ENCODE results near the gene FZD7.

The FZD7 gene

DNA sequence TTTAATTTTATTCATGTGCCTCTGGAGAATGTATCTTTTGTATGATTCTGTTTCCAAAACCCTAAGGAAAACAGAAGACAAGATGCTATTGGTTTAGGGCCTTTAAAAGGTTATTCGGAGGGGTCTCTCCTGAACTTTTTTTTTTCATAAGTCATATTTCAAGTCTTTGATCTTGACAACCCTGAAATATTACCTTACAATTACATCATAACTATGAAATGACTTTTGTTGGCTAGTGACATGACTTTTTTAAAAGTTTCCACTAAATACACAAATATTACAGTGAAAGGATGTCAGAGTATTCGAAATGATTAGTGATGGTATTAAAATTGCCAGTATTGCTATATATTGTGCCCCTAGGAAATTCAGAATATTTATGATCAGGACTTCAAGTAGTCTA is 31.8 kb upstream of the FZD7 start:
- ATAC-seq (replicated peaks; ENCODE audit: extremely low read depth, poor library complexity, severe bottlenecking): no peak
- no peak for DNase-seq (ENCODE audit: low spot score in 2 of 2)
- Mint-ChIP-seq H3K9me3 (no peaks in the 10 kb centered on the region), H3K27me3 (peaks cover 18% of the 10 kb centered on the region), H3K36me3 (ENCODE audit: insufficient read depth) (no peaks in the 10 kb centered on the region), H3K4me1 (no peaks in the 10 kb centered on the region), H3K4me3 (no peak overlapping the region), H3K27ac (ENCODE audit: low read depth) (no peak overlapping the region)

DNA sequence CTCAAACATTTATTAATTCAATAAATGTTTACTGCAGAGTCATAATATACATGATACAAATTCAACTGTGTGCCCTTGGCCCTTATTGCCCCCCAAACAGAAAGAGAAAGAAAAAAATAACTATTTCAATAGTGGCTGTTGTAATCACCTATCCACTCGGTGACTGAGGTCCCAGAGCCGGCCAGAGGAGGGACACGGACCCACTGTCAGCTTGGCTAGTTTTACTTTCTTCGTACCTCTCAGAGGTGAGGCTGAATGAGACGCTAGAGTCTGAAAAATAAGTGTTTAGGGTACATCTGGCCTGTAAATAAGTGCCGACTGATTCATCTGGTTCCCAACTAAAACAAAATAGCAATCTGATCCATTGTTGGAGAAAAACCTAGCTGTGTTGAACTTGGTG is 31.3 kb upstream of the FZD7 start:
- no peak overlapping the region for H3K4me3 Mint-ChIP-seq
- no peaks in the 10 kb centered on the region for H3K4me1 Mint-ChIP-seq
- DNase-seq (ENCODE audit: low spot score in 2 of 2) (no peak), ATAC-seq (replicated peaks; ENCODE audit: extremely low read depth, poor library complexity, severe bottlenecking) (no peak)
- no peaks in the 10 kb centered on the region for H3K9me3 Mint-ChIP-seq
- H3K27ac Mint-ChIP-seq (ENCODE audit: low read depth): no peak overlapping the region
- no peaks in the 10 kb centered on the region for H3K36me3 Mint-ChIP-seq (ENCODE audit: insufficient read depth)
- H3K27me3 Mint-ChIP-seq: peaks cover 24% of the 10 kb centered on the region

- Mint-ChIP-seq H3K4me3 (no peak overlapping the region), H3K27me3 (peaks cover 48% of the 10 kb centered on the region), H3K9me3 (no peaks in the 10 kb centered on the region), H3K36me3 (ENCODE audit: insufficient read depth) (no peaks in the 10 kb centered on the region), H3K4me1 (no peaks in the 10 kb centered on the region), H3K27ac (ENCODE audit: low read depth) (no peak overlapping the region)
- ATAC-seq (replicated peaks; ENCODE audit: extremely low read depth, poor library complexity, severe bottlenecking) (no peak), DNase-seq (ENCODE audit: low spot score in 2 of 2) (no peak)
Measured at GRCh38 chr2:202005272-202005887, 28.3 kb upstream of the FZD7 start.

- no peaks in the 10 kb centered on the region for H3K36me3 Mint-ChIP-seq (ENCODE audit: insufficient read depth)
- H3K27me3 Mint-ChIP-seq: peaks cover 58% of the 10 kb centered on the region
- H3K27ac Mint-ChIP-seq (ENCODE audit: low read depth): no peak overlapping the region
- no peaks in the 10 kb centered on the region for H3K4me1 Mint-ChIP-seq
- H3K9me3 Mint-ChIP-seq: no peaks in the 10 kb centered on the region
- DNase-seq (ENCODE audit: low spot score in 2 of 2): no peak
- no peak overlapping the region for H3K4me3 Mint-ChIP-seq
- ATAC-seq (replicated peaks; ENCODE audit: extremely low read depth, poor library complexity, severe bottlenecking): no peak
Measured at GRCh38 chr2:202006301-202006700, 27.4 kb upstream of the FZD7 start.

GRCh38 chr2:202007015-202007982 is 26.4 kb upstream of the FZD7 start:
- Mint-ChIP-seq H3K4me1 (no peaks in the 10 kb centered on the region), H3K9me3 (no peaks in the 10 kb centered on the region), H3K4me3 (no peak overlapping the region), H3K27me3 (peaks cover 67% of the 10 kb centered on the region), H3K36me3 (ENCODE audit: insufficient read depth) (no peaks in the 10 kb centered on the region), H3K27ac (ENCODE audit: low read depth) (no peak overlapping the region)
- no peak for ATAC-seq (replicated peaks; ENCODE audit: extremely low read depth, poor library complexity, severe bottlenecking)
- DNase-seq (ENCODE audit: low spot score in 2 of 2): no peak

GRCh38 chr2:202007983-202008354 is 25.7 kb upstream of the FZD7 start:
- Mint-ChIP-seq H3K4me3 (no peak overlapping the region), H3K27me3 (peaks cover 74% of the 10 kb centered on the region), H3K36me3 (ENCODE audit: insufficient read depth) (no peaks in the 10 kb centered on the region), H3K27ac (ENCODE audit: low read depth) (no peak overlapping the region), H3K4me1 (no peaks in the 10 kb centered on the region), H3K9me3 (no peaks in the 10 kb centered on the region)
- DNase-seq (ENCODE audit: low spot score in 2 of 2) (no peak), ATAC-seq (replicated peaks; ENCODE audit: extremely low read depth, poor library complexity, severe bottlenecking) (no peak)

GRCh38 chr2:202009019-202009481 is 24.6 kb upstream of the FZD7 start:
- no peak for DNase-seq (ENCODE audit: low spot score in 2 of 2)
- Mint-ChIP-seq H3K36me3 (ENCODE audit: insufficient read depth) (no peaks in the 10 kb centered on the region), H3K4me1 (no peaks in the 10 kb centered on the region), H3K9me3 (no peaks in the 10 kb centered on the region), H3K27ac (ENCODE audit: low read depth) (no peak overlapping the region), H3K4me3 (no peak overlapping the region), H3K27me3 (peaks cover 85% of the 10 kb centered on the region)
- ATAC-seq (replicated peaks; ENCODE audit: extremely low read depth, poor library complexity, severe bottlenecking): no peak

GRCh38 chr2:202009581-202009980 is 24.1 kb upstream of the FZD7 start:
- no peaks in the 10 kb centered on the region for H3K9me3 Mint-ChIP-seq
- ATAC-seq (replicated peaks; ENCODE audit: extremely low read depth, poor library complexity, severe bottlenecking): no peak

DNA sequence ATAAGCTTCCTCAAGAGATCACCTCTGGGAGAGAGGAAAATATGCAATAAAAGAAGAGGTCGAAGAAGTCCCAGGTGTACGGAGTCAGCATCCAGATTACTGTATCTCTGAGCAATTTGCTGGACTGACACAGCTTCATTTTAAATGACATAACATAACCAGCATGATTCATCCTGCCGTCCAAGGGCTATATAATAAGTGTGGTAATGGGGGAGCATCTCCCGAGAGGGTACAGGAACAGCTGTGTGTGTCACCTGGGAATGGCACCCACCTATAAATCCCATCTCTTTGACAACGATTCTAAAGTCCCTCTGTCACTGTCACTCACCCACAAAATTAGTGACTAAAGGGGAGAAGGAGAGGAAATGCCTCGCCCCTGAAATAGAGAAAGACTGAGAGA is 19.3 kb upstream of the FZD7 start:
- no peaks in the 10 kb centered on the region for H3K4me1 Mint-ChIP-seq
- ATAC-seq (replicated peaks; ENCODE audit: extremely low read depth, poor library complexity, severe bottlenecking) (no peak), DNase-seq (ENCODE audit: low spot score in 2 of 2) (no peak)
- H3K27me3 Mint-ChIP-seq: peaks cover 82% of the 10 kb centered on the region
- H3K4me3 Mint-ChIP-seq: no peak overlapping the region
- H3K9me3 Mint-ChIP-seq: no peaks in the 10 kb centered on the region
- no peak overlapping the region for H3K27ac Mint-ChIP-seq (ENCODE audit: low read depth)
- H3K36me3 Mint-ChIP-seq (ENCODE audit: insufficient read depth): no peaks in the 10 kb centered on the region

More at GRCh38 chr2:202009581-202009980, 24.1 kb upstream of the FZD7 start:
- Mint-ChIP-seq H3K4me1 (no peaks in the 10 kb centered on the region), H3K27ac (ENCODE audit: low read depth) (no peak overlapping the region), H3K36me3 (ENCODE audit: insufficient read depth) (no peaks in the 10 kb centered on the region), H3K4me3 (no peak overlapping the region), H3K27me3 (peaks cover 90% of the 10 kb centered on the region)
- no peak for DNase-seq (ENCODE audit: low spot score in 2 of 2)

GRCh38 chr2:202014759-202015211 is 18.9 kb upstream of the FZD7 start:
- no peak overlapping the region for H3K27ac Mint-ChIP-seq (ENCODE audit: low read depth)
- H3K27me3 Mint-ChIP-seq: peaks cover 81% of the 10 kb centered on the region
- H3K36me3 Mint-ChIP-seq (ENCODE audit: insufficient read depth): no peaks in the 10 kb centered on the region
- ATAC-seq (replicated peaks; ENCODE audit: extremely low read depth, poor library complexity, severe bottlenecking) (no peak), DNase-seq (ENCODE audit: low spot score in 2 of 2) (no peak)
- H3K9me3 Mint-ChIP-seq: no peaks in the 10 kb centered on the region
- no peak overlapping the region for H3K4me3 Mint-ChIP-seq
- H3K4me1 Mint-ChIP-seq: no peaks in the 10 kb centered on the region

GRCh38 chr2:202015471-202015870 is 18.2 kb upstream of the FZD7 start:
- H3K9me3 Mint-ChIP-seq: no peaks in the 10 kb centered on the region
- no peak for DNase-seq (ENCODE audit: low spot score in 2 of 2)
- ATAC-seq (replicated peaks; ENCODE audit: extremely low read depth, poor library complexity, severe bottlenecking): no peak
- H3K4me3 Mint-ChIP-seq: no peak overlapping the region
- peaks cover 75% of the 10 kb centered on the region for H3K27me3 Mint-ChIP-seq
- no peaks in the 10 kb centered on the region for H3K4me1 Mint-ChIP-seq
- H3K27ac Mint-ChIP-seq (ENCODE audit: low read depth): no peak overlapping the region
- no peaks in the 10 kb centered on the region for H3K36me3 Mint-ChIP-seq (ENCODE audit: insufficient read depth)

DNA sequence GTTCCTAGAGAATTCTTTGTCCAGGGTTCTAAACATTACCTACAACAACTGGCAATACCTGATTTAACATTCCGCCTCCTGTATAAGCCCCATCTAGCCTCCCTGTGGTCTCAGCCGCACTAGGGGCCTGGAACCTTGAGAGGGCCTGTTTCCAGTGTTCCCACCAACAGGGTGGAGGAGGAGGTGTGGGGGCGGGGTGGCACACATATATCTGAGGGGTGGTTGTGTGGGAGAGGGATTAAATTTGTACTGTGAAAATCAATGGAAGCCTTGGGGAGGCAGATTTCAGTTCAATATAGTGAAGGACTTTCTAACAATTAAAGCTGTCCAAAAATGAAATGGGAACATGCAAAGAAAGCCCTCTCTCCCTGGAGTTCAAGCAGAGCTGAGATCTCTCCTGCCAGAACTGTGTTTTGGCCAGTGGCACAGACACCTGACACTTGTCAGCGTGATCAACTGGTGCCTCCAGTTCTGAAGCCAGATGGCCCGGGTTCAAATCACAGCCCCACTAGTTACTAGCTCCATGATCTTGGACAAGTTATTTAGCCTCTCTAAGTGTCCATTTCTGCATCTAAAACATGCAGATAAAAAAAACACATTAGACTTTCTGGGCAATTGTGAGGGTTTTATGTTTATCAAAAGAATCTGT is 17.0 kb upstream of the FZD7 start:
- Mint-ChIP-seq H3K36me3 (ENCODE audit: insufficient read depth) (no peaks in the 10 kb centered on the region), H3K27ac (ENCODE audit: low read depth) (no peak overlapping the region), H3K4me1 (no peaks in the 10 kb centered on the region), H3K9me3 (no peaks in the 10 kb centered on the region), H3K4me3 (no peak overlapping the region), H3K27me3 (peaks cover 62% of the 10 kb centered on the region)
- DNase-seq (ENCODE audit: low spot score in 2 of 2): no peak
- no peak for ATAC-seq (replicated peaks; ENCODE audit: extremely low read depth, poor library complexity, severe bottlenecking)

Measured in central memory CD8-positive, alpha-beta T cell (primary cell).